GM12878 (cell line): Measurements from ENCODE around the gene KIF25.

ENCODE experiments used
- FOXM1 ChIP-seq: IDR thresholded peaks from 2 replicates; pipeline ENCODE4 v1.6.1; 2012; ENCODE audit warnings: low read depth, mild to moderate bottlenecking, inconsistent platforms, low read length, moderate library complexity
- GABPA ChIP-seq: IDR thresholded peaks from 2 replicates; pipeline ENCODE4 v1.6.1; 2014; ENCODE audit warnings: antibody characterized with exemption, low read depth, mild to moderate bottlenecking, inconsistent platforms
- KDM1A ChIP-seq: fragments of 200-600 bp; sonication (generic); IDR thresholded peaks from 2 replicates; pipeline ENCODE4 v1.6.1; 2016; ENCODE audit warnings: borderline replicate concordance
- MTA3 ChIP-seq: IDR thresholded peaks from 2 replicates; pipeline ENCODE4 v1.6.1; 2012; ENCODE audit warnings: low read length, inconsistent platforms, borderline replicate concordance
- NBN ChIP-seq: fragments of 450-650 bp; IDR thresholded peaks from 2 replicates; pipeline ENCODE4 v1.6.1; 2016
- POLR2A ChIP-seq: IDR thresholded peaks from 2 replicates; pipeline ENCODE4 v1.6.1; 2011; ENCODE audit warnings: low read depth, mild to moderate bottlenecking, low read length
- POLR2AphosphoS5 ChIP-seq: IDR thresholded peaks from 2 replicates; pipeline ENCODE4 v1.6.1; 2011; ENCODE audit warnings: mild to moderate bottlenecking, low read length, inconsistent platforms
- REST ChIP-seq: IDR thresholded peaks from 2 replicates; pipeline ENCODE4 v1.6.1; 2012; ENCODE audit warnings: mild to moderate bottlenecking, low read depth, low read length
- SRF ChIP-seq, 2 experiments: IDR thresholded peaks; 2 replicates each; pipeline ENCODE4 v1.6.1; 2011; ENCODE audit warnings: low read depth in 2 of 2, low read length in 2 of 2, mild to moderate bottlenecking in 1 of 2, moderate library complexity in 1 of 2
- TAF1 ChIP-seq: IDR thresholded peaks from 2 replicates; pipeline ENCODE4 v1.6.1; 2011; ENCODE audit warnings: mild to moderate bottlenecking, low read depth, low read length, borderline replicate concordance
- TF ChIP-seq, protein P1 (sequence below), 3 experiments: IDR thresholded peaks in 2 of 3; conservative IDR thresholded peaks in 1 of 3; 2 replicates each; pipeline ENCODE4 v1.5.1; 2011; ENCODE audit warnings: low read depth in 3 of 3, low read length in 3 of 3, mild to moderate bottlenecking in 3 of 3, control low read depth in 2 of 3, moderate library complexity in 2 of 3, inconsistent platforms in 1 of 3, mixed read lengths in 1 of 3; ENCODE audit not compliant: control insufficient read depth in 2 of 3, insufficient read depth in 1 of 3; ENCODE audit errors: extremely low read depth in 1 of 3
- TF ChIP-seq, protein P2 (sequence below): fragments of 450-650 bp; IDR thresholded peaks from 2 replicates; pipeline ENCODE4 v1.6.1; 2017; ENCODE audit warnings: borderline replicate concordance

- TF ChIP-seq, protein P1, sequence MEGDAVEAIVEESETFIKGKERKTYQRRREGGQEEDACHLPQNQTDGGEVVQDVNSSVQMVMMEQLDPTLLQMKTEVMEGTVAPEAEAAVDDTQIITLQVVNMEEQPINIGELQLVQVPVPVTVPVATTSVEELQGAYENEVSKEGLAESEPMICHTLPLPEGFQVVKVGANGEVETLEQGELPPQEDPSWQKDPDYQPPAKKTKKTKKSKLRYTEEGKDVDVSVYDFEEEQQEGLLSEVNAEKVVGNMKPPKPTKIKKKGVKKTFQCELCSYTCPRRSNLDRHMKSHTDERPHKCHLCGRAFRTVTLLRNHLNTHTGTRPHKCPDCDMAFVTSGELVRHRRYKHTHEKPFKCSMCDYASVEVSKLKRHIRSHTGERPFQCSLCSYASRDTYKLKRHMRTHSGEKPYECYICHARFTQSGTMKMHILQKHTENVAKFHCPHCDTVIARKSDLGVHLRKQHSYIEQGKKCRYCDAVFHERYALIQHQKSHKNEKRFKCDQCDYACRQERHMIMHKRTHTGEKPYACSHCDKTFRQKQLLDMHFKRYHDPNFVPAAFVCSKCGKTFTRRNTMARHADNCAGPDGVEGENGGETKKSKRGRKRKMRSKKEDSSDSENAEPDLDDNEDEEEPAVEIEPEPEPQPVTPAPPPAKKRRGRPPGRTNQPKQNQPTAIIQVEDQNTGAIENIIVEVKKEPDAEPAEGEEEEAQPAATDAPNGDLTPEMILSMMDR (IDR thresholded peaks at IDR 0.05 in 2 of 3, conservative IDR thresholded peaks at IDR 0.05 in 1 of 3; ENCODE audit: control insufficient read depth in 2 of 3, extremely low read depth in 1 of 3, insufficient read depth in 1 of 3, low read depth in 3 of 3, low read length in 3 of 3), result no peak
- TF ChIP-seq POLR2A (no peak), FOXM1 (no peak), NBN (no peak), REST (no peak), TAF1 (no peak), KDM1A (no peak), MTA3 (no peak), SRF (IDR thresholded peaks at IDR 0.05; ENCODE audit: low read depth in 2 of 2, low read length in 2 of 2) (no peak), GABPA (no peak), POLR2AphosphoS5 (no peak)
- TF ChIP-seq, protein P2, sequence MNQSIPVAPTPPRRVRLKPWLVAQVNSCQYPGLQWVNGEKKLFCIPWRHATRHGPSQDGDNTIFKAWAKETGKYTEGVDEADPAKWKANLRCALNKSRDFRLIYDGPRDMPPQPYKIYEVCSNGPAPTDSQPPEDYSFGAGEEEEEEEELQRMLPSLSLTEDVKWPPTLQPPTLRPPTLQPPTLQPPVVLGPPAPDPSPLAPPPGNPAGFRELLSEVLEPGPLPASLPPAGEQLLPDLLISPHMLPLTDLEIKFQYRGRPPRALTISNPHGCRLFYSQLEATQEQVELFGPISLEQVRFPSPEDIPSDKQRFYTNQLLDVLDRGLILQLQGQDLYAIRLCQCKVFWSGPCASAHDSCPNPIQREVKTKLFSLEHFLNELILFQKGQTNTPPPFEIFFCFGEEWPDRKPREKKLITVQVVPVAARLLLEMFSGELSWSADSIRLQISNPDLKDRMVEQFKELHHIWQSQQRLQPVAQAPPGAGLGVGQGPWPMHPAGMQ, result no peak
Measured at GRCh38 chr6:168047841-168048723, 50.6 kb downstream of the KIF25 start.
